Mesenchymal stem cell (in vitro differentiated cells and primary cell): Measurements from ENCODE around the gene ANKS6.

ENCODE experiments used
- DNase-seq: peaks from one replicate; pipeline ENCODE4 v3.0.0-alpha.2; 2013
- H2AFZ ChIP-seq: one replicate; pipeline ENCODE4 v1.6.1; 2013; ENCODE audit warnings: low read depth, mild to moderate bottlenecking, control low read depth, inconsistent platforms, low read length, moderate library complexity
- H2AK5ac ChIP-seq: 2 replicates; pipeline ENCODE4 v1.6.1; 2013; ENCODE audit warnings: low read length, moderate library complexity, mild to moderate bottlenecking, inconsistent platforms; ENCODE audit not compliant: severe bottlenecking
- H2BK120ac ChIP-seq: one replicate; pipeline ENCODE4 v1.6.1; 2013; ENCODE audit warnings: low read depth, mild to moderate bottlenecking, inconsistent platforms, low read length, moderate library complexity
- H2BK12ac ChIP-seq, 2 experiments: one replicate each; pipeline ENCODE4 v1.6.1; 2013; ENCODE audit warnings: inconsistent platforms in 2 of 2, low read length in 2 of 2, mild to moderate bottlenecking in 2 of 2, moderate library complexity in 2 of 2, control low read depth in 1 of 2
- H2BK15ac ChIP-seq: one replicate; pipeline ENCODE4 v1.6.1; 2013; ENCODE audit warnings: mild to moderate bottlenecking, low read depth, inconsistent platforms; ENCODE audit not compliant: poor library complexity, severe bottlenecking
- H2BK5ac ChIP-seq: 2 replicates; pipeline ENCODE4 v1.6.1; 2013; ENCODE audit warnings: low read depth, mild to moderate bottlenecking, low read length, control low read depth, inconsistent platforms; ENCODE audit not compliant: poor library complexity, severe bottlenecking
- H3K14ac ChIP-seq, 2 experiments: one replicate each; pipeline ENCODE4 v1.6.1; 2013; ENCODE audit warnings: inconsistent platforms in 2 of 2, low read length in 2 of 2, control low read depth in 1 of 2, mild to moderate bottlenecking in 1 of 2, moderate library complexity in 1 of 2
- H3K18ac ChIP-seq, 2 experiments: one replicate each; pipeline ENCODE4 v1.6.1; 2013; ENCODE audit warnings: inconsistent platforms in 2 of 2, low read length in 2 of 2, control low read depth in 1 of 2, low read depth in 1 of 2, mild to moderate bottlenecking in 1 of 2
- H3K23ac ChIP-seq, 2 experiments: one replicate each; pipeline ENCODE4 v1.6.1; 2013; ENCODE audit warnings: inconsistent platforms in 2 of 2, low read length in 2 of 2, mild to moderate bottlenecking in 2 of 2, moderate library complexity in 2 of 2, control low read depth in 1 of 2
- H3K27ac ChIP-seq: 2 replicates; pipeline ENCODE4 v1.5.1; 2013; ENCODE audit warnings: mild to moderate bottlenecking, moderate library complexity, low read length, control low read depth, inconsistent platforms; ENCODE audit not compliant: poor library complexity, severe bottlenecking
- H3K27me3 ChIP-seq, 2 experiments: 2 replicates each; pipeline versions ENCODE4 v1.6.1 to v1.7.0; 2013; ENCODE audit warnings: low read length in 2 of 2, mild to moderate bottlenecking in 2 of 2, moderate library complexity in 2 of 2, control low read depth in 1 of 2, inconsistent platforms in 1 of 2; ENCODE audit not compliant: control insufficient read depth in 1 of 2, insufficient read depth in 1 of 2
- H3K36me3 ChIP-seq, 2 experiments: 2 replicates each; pipeline versions ENCODE4 v1.6.1 to v1.7.0; 2013; ENCODE audit warnings: low read length in 2 of 2, control low read depth in 1 of 2, inconsistent platforms in 1 of 2, low read depth in 1 of 2, mild to moderate bottlenecking in 1 of 2; ENCODE audit not compliant: insufficient read depth in 2 of 2, control insufficient read depth in 1 of 2
- H3K4ac ChIP-seq, 2 experiments: one replicate each; pipeline ENCODE4 v1.6.1; 2013; ENCODE audit warnings: inconsistent platforms in 2 of 2, low read length in 2 of 2, mild to moderate bottlenecking in 2 of 2, moderate library complexity in 2 of 2, control low read depth in 1 of 2, low read depth in 1 of 2
- H3K4me1 ChIP-seq: 2 replicates; pipeline ENCODE4 v1.6.1; 2013; ENCODE audit warnings: low read depth, low read length, control low read depth; ENCODE audit not compliant: control insufficient read depth, insufficient read depth
- H3K4me2 ChIP-seq: 2 replicates; pipeline ENCODE4 v1.6.1; 2013; ENCODE audit warnings: low read length, mild to moderate bottlenecking, inconsistent platforms; ENCODE audit not compliant: poor library complexity, severe bottlenecking
- H3K4me3 ChIP-seq, 2 experiments: 2 replicates each; pipeline versions ENCODE4 v1.5.1 to v1.7.0; 2013; ENCODE audit warnings: low read length in 2 of 2, mild to moderate bottlenecking in 2 of 2, control low read depth in 1 of 2, low read depth in 1 of 2; ENCODE audit not compliant: insufficient read depth in 1 of 2
- H3K79me1 ChIP-seq: replicated peaks from 2 replicates; pipeline ENCODE4 v1.6.1; 2013; ENCODE audit warnings: mild to moderate bottlenecking, control low read depth, low read length, inconsistent platforms; ENCODE audit not compliant: poor library complexity, severe bottlenecking
- H3K9ac ChIP-seq: 2 replicates; pipeline ENCODE4 v1.7.0; 2013; ENCODE audit warnings: mild to moderate bottlenecking, low read length, moderate library complexity
- H3K9me3 ChIP-seq: 2 replicates; pipeline ENCODE4 v1.7.0; 2013; ENCODE audit warnings: mild to moderate bottlenecking, low read length; ENCODE audit not compliant: control insufficient read depth
- H4K8ac ChIP-seq: one replicate; pipeline ENCODE4 v1.6.1; 2013; ENCODE audit warnings: inconsistent platforms, mild to moderate bottlenecking, low read length, moderate library complexity
- H4K91ac ChIP-seq: one replicate; pipeline ENCODE4 v1.6.1; 2013; ENCODE audit warnings: mild to moderate bottlenecking, low read length, inconsistent platforms
- WGBS: methylation state at CpG from one replicate; pipeline ENCODE4 v1.1.7; 2013; ENCODE audit warnings: mixed read lengths; 5-methylcytosine and 5-hydroxymethylcytosine counted together

The ANKS6 gene

GRCh38 chr9:98823666-98824334 lies 27.4 kb upstream of the ANKS6 start:
- Histone ChIP-seq H3K79me1 (no peaks in the 10 kb centered on the region), H3K27me3 (no peaks in the 10 kb centered on the region), H2AFZ (no peak overlapping the region), H3K27ac (no peak overlapping the region), H3K4me1 (no peaks in the 10 kb centered on the region), H3K4me3 (no peak overlapping the region), H2BK15ac (no peak overlapping the region), H3K23ac (peak overlapping the region in 1 of 2 experiments; percentile 60), H3K18ac (no peak overlapping the region), H4K91ac (no peak overlapping the region), H2AK5ac (no peak overlapping the region), H3K4me2 (no peak overlapping the region), H3K36me3 (peaks cover 0 to 60% of the 10 kb centered on the region in 2 experiments), H3K9ac (no peak overlapping the region), H3K9me3 (peaks cover 9% of the 10 kb centered on the region), H2BK120ac (no peak overlapping the region), H2BK12ac (no peak overlapping the region), H2BK5ac (no peak overlapping the region), H3K14ac (no peak overlapping the region), H3K4ac (no peak overlapping the region), H4K8ac (no peak overlapping the region)
- no peak for DNase-seq
- WGBS: 92% methylated on average over 3 of the region's 3 CpGs

- no peaks in the 10 kb centered on the region for H3K27me3 ChIP-seq
- H3K36me3 ChIP-seq: peaks cover 0 to 57% of the 10 kb centered on the region in 2 experiments
- no peak overlapping the region for H3K4me3 ChIP-seq
- H2AFZ ChIP-seq: no peak overlapping the region
- H3K14ac ChIP-seq: no peak overlapping the region
- no peaks in the 10 kb centered on the region for H3K4me1 ChIP-seq
- no peak overlapping the region for H3K23ac ChIP-seq
- H3K4ac ChIP-seq: no peak overlapping the region
- no peak overlapping the region for H3K18ac ChIP-seq
- 86% methylated on average over 5 of the region's 6 CpGs for WGBS
- peaks cover 11% of the 10 kb centered on the region for H3K9me3 ChIP-seq
- DNase-seq: no peak
- no peak overlapping the region for H2BK12ac ChIP-seq
- no peak overlapping the region for H4K91ac ChIP-seq
- H4K8ac ChIP-seq: no peak overlapping the region
- H2BK120ac ChIP-seq: no peak overlapping the region
- no peak overlapping the region for H3K27ac ChIP-seq
- H2BK15ac ChIP-seq: no peak overlapping the region
- no peak overlapping the region for H3K4me2 ChIP-seq
- H3K79me1 ChIP-seq: no peaks in the 10 kb centered on the region
- H2AK5ac ChIP-seq: no peak overlapping the region
- no peak overlapping the region for H2BK5ac ChIP-seq
- no peak overlapping the region for H3K9ac ChIP-seq
These were observed 26.3 kb upstream of the ANKS6 start for GRCh38 chr9:98822661-98823060.

- Histone ChIP-seq H4K8ac (no peak overlapping the region), H3K9ac (no peak overlapping the region), H2BK15ac (no peak overlapping the region), H3K18ac (no peak overlapping the region), H3K4me2 (no peak overlapping the region), H2BK120ac (no peak overlapping the region), H3K4ac (no peak overlapping the region), H3K4me3 (no peak overlapping the region), H3K9me3 (peaks cover 11% of the 10 kb centered on the region), H3K27me3 (no peaks in the 10 kb centered on the region), H3K14ac (no peak overlapping the region), H3K23ac (no peak overlapping the region), H3K4me1 (no peaks in the 10 kb centered on the region), H2AFZ (no peak overlapping the region), H2BK12ac (no peak overlapping the region), H3K36me3 (peaks cover 0 to 49% of the 10 kb centered on the region in 2 experiments), H3K79me1 (no peaks in the 10 kb centered on the region), H3K27ac (no peak overlapping the region), H4K91ac (no peak overlapping the region), H2AK5ac (no peak overlapping the region), H2BK5ac (no peak overlapping the region)
- 46% methylated on average over 2 of the region's 2 CpGs for WGBS
- no peak for DNase-seq
These were observed 25.5 kb upstream of the ANKS6 start for GRCh38 chr9:98821831-98822230.

GRCh38 chr9:98819231-98819630 lies 22.9 kb upstream of the ANKS6 start:
- Histone ChIP-seq H3K23ac (no peak overlapping the region), H2BK120ac (no peak overlapping the region), H3K18ac (no peak overlapping the region), H3K4me3 (no peak overlapping the region), H2BK5ac (no peak overlapping the region), H3K4me2 (no peak overlapping the region), H3K36me3 (peaks cover 0 to 27% of the 10 kb centered on the region in 2 experiments), H3K4ac (no peak overlapping the region), H2BK12ac (no peak overlapping the region), H2AK5ac (no peak overlapping the region), H2AFZ (no peak overlapping the region), H3K14ac (no peak overlapping the region), H3K79me1 (no peaks in the 10 kb centered on the region), H2BK15ac (no peak overlapping the region), H4K91ac (no peak overlapping the region), H3K27ac (no peak overlapping the region), H3K9ac (no peak overlapping the region), H3K4me1 (no peaks in the 10 kb centered on the region), H3K27me3 (no peaks in the 10 kb centered on the region), H3K9me3 (peaks cover 9% of the 10 kb centered on the region), H4K8ac (no peak overlapping the region)
- no peak for DNase-seq
- 82% methylated on average over 3 of the region's 3 CpGs for WGBS
